ENCODE data around the gene POC5.

The POC5 gene

DNA sequence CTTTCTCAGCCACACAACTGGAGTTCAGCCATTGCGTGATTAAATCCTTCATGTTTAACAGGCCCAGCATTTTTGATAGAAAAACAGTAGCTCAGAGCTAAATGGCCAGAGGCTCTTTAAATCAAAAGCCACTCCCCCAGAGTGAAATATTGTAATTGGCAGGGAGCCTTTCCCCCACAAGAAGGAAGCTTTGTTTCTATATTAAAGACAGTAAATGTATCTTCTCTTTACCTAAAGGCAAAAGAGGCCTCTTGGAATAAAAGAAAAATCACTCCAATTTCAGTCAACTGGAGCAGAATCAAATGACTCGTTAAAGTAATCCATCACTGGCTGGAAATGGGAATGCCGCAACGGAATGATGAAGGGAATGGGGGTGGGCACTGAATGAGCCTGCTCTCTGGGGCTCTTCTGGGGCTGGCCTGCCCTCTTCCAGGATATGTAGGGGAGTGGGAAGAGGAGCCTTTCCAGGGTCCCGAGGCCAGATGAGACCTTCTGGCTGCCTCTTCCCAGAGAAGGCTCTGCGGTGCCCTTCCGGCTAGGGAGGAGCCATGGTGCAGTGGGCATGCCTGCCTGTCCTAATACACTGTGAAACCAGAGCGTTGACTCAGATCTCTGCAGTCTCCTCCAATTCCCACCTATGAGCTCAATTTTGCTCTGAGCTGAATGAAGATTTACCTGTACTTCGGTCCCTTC, 60.8 kb downstream of the POC5 start:
- DNase-seq: peak; percentile 20

DNA sequence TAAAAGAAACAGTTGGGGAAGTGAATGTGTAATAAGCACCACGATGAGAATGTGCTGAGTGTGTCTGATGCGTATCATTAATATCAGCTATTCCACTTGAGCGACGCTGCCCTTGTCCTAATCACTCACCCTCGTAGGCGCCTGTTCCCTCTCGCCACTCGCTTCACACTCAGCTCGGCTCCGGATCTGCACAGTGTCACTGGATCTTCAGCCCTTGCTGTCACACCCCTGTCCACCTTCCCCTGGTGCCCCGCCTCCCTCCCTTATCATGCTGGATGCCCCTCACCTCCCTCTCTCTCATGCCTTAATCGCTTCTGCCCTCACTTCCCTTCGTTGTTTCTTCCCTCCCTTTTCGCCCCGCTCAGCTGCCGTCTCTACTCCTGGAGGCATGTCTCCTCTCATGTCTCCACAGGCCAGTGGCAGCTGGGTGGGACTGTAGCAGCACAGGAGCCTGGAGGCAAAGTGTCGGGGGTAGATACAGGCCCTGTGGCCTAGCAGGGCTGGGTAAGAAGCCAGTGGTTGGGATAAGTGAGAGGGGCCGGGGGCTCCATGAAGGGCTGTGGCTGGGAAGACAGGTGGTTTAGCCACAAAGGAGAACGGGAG, 62.4 kb downstream of the POC5 start:
- DNase-seq: no peak

DNA sequence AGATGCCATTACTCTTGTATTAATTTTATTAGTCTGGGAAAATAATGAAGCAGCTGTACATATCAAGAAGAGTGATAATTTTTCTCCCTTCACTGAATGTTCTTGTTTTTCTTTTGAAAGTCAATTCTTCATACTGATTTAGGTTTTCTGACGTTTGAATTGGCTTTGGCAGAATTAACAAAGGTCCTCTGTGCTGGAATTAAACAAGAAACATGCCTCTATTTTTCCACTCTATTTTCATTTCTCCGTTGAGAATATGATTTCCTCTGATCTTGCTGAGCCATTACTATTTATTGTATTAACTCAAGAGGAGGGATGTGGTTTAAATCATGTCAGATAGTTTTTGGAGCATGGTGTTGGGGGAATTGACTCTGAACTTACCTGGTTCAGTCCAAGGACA, 63.7 kb downstream of the POC5 start:
- no peak for DNase-seq

DNA sequence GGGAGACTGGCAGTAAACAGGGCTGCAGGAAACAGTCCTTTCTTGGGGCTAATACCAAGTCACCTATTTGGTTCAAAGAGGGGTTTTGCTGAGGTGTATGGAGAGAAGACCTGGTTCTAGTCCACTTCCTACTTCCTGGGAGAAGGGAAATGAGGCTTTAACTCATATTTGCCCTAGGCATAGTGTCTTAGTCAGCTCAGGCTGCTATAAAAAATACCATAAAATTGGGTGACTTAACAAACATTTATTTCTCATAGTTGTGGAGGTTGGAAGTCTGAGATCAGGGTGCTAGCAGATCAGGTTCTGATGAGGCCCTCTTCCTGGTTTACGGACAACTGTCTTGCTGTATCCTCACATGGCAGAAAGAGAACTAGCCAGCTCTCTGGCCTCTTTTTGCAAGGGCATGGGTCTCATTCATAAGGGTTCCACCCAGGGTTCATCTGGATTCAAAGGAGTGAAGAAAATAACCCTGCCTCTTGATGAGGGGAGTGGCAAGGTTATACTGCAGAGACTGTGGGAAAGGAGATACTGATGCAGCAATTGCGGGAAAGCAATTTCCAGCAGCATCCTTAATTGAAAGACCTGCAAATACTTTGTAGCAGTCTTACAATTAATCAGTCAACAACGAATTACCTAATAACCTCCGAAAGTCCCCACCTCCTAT, 65.5 kb downstream of the POC5 start:
- no peak for DNase-seq

DNA sequence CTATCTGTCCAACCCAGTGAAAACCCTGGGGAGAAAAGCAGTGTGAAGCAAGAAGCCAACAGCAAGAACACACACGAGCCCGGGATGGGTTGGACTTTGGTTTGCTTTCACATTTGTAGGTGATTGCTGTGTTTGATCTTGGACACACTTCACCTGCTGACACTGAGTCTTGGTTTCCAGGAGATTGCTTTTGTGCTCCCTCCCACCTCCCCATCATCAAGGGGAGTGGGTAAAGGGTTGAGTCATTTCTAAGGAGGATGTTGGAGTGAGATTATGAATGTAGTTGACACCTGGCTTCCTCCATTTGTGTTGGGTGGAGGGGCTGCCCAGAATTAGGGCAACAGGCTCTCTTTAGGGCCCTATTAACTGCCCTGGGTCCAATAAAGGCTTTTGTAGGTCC, 68.5 kb downstream of the POC5 start:
- no peak for DNase-seq

DNA sequence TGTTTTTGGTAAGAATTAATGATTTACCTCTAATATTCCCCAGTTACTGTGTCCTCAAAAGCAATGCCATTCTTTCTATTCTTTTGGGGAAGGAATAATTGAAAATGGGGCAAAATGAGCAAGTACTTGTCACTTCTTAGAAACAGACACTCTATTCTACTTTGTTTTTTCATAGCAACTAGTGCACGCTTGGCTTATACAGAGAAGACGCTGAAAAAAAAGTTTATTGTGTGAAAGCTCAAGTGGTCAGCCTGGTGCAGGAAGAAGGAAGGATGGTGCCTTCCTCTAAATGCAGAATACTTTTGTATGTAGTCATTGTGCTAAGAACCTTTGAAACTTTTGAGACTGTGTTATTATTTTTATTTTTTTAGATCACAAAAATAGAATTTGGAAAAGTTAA, 76.4 kb downstream of the POC5 start:
- no peak for DNase-seq

DNA sequence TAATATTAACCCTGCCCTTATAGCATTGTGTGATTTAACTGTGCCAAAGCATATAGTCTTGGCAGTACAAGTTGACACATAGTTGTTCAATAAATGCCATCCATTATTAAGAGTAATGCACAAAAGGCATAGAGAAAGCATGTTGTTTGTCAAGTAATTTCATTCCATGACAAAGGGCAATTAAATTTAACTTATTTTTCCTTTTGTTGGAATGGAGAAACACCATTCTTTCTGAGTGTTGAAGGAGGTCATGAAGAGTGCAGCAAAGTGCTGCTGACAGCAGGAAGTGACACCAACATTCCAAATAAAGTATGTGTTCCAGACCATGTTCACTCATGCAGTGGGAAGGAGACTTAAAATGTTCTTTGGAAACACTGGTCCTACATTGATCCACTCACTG, 76.8 kb downstream of the POC5 start:
- DNase-seq: no peak

DNA sequence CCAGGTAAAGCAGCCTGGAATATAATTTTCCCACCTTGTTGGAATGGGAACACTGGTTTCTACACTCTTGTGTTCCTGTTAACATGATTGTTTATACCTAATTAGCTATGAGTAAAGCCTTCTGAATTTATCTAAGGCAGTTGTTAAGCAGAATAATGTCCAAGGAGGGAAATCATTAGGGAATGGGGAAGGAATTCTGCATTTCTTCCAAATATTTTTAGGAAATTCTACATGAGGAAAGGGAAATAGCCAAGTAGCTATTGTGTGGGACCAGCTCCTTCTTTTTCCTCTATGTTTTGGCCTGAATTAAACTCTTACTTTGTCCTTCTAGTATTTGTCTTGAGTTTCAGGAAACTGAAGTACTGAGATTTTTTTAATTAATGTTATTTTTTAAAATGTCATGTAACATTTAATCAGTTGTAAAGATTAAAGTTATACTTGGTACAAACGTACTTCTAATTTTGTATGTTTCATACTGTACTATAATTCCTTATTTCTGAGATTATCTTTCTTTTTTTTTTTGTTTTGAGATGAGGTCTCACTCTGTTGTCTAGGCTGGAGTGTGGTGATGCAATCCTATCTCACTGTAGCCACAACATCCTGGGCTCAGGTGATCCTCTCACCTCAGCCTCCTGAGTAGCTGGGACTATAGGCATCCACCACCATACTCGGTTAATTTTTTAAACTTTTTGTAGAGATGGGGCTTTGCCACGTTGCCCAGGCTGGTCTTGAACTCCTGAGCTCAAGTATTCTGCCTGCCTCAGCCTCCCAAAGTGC, 77.5 kb downstream of the POC5 start:
- no peak for DNase-seq

DNA sequence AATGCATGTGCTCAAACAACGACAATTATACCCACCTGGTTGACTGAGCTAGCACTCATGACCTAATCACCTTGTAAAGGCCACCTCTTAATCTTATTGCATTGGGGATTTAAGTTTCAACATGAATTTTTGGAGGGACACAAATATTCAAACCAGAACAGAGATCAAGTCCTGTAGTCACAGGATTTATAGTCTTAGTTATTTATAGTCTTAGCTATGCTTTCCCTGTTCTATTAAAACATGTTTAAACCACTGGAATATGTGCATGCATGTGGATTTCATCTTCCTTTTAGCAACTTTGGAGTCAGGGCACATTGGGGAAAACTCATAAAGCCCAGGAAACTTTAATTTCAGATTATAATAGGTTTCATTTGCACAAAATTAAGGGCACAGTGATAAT, 79.3 kb downstream of the POC5 start:
- DNase-seq: no peak

DNA sequence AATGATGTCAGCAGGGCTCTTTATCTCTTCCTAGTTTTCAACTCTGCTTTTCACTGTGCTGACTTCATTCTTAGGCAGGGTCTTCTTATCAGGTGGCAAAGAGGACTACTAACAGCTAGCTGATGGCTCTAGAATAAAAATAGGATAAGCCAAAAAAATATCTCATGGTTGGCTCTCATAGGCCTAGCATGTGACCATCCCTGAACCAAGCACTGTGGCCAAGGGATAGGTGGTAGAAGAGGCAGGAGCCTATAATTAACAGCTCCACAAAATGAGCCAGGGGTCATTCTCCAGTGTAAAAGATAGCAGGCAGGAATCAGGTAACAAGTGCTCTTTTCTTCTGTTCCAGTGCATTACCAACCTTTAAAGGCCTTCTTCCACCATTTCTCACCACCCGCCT, 84.9 kb downstream of the POC5 start:
- DNase-seq: no peak

DNA sequence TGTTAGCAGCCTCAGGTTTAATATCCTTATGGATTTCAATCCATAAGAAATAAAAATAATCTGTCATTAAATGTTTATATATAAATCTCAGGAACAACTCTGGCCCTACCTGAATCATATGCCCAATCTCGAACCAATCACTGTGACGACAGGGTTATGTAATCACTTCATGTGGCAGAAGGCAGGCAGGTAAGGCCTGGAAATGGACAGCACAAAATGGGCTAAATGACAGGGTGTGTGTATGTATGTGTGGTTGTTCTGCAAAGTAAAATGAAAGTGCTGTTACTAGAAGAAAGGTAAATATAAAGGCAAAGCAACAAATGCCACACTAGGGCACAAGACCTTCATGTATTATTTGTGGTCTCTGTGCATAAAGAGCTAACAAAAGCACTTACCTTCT, 86.4 kb downstream of the POC5 start:
- no peak for DNase-seq

DNA sequence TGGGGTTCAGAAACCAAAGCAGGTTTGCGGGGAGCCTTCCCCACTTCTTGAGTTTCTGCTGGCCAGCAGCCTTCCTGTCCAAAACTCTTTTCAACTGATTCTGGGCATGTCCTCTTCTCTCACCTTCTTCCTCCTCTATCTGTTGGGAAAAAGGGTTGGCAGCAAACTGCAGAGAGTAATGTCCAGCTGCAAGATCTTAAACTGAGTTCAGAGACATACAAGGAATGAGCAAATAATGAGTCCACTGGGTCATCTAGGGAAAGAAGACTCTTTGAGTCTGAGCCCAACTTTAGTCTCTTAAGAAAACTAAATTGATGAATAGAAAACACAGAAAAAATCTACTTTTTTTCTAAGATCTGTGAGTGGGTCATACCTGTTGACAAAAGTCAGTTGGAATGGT, 89.4 kb downstream of the POC5 start:
- no peak for DNase-seq

DNA sequence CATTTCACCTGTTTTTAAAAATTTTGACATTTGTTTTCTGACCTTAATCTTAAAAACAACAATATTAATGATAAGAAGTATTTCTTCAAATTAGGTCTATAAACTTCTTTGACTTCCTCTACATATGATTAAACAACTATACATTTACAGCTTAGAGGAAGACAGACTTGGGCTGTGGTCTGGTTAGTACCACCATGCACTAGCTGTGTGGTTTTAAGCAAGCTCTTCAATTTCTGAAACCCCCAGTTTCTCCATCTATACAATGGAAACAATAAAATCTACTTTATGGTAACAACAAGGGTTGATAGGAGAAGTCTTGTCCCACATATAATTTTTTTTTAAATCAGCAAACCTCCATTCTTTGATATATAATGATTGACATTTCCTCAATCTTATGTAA, 90.3 kb downstream of the POC5 start:
- no peak for DNase-seq
